Measurements from ENCODE around the gene PARD6A.
A peak's percentile ranks its signal among the peaks of the same experiment; 100 is the strongest.

The PARD6A gene

GRCh38 chr16:67666032-67666551, 5.3 kb downstream of the PARD6A start:
- no peak for DNase-seq (ENCODE audit: low read depth in 2 of 3, low spot score in 1 of 3)

- peak; percentile 56 to 73 (median 63) for DNase-seq (ENCODE audit: low read depth in 2 of 3, low spot score in 1 of 3)
Measured at GRCh38 chr16:67666559-67667452, 6.0 kb downstream of the PARD6A start, which contains the start of the genes C16orf86 and ENKD1. Gene C16orf86, plus strand, starts transcription at chr16:67666814. Its CDS starts 157 bp downstream, at chr16:67666971. Gene ENKD1, minus strand, starts transcription at chr16:67666750. Its CDS starts 308 bp downstream, at chr16:67666442.

GRCh38 chr16:67667453-67667816, 6.7 kb downstream of the PARD6A start:
- no peak for DNase-seq (ENCODE audit: low read depth in 2 of 3, low spot score in 1 of 3)

- DNase-seq (ENCODE audit: low read depth in 2 of 3, low spot score in 1 of 3) = peak; percentile 72 to 84 (median 73)
Measured at GRCh38 chr16:67667817-67668494, 7.2 kb downstream of the PARD6A start.

DNA sequence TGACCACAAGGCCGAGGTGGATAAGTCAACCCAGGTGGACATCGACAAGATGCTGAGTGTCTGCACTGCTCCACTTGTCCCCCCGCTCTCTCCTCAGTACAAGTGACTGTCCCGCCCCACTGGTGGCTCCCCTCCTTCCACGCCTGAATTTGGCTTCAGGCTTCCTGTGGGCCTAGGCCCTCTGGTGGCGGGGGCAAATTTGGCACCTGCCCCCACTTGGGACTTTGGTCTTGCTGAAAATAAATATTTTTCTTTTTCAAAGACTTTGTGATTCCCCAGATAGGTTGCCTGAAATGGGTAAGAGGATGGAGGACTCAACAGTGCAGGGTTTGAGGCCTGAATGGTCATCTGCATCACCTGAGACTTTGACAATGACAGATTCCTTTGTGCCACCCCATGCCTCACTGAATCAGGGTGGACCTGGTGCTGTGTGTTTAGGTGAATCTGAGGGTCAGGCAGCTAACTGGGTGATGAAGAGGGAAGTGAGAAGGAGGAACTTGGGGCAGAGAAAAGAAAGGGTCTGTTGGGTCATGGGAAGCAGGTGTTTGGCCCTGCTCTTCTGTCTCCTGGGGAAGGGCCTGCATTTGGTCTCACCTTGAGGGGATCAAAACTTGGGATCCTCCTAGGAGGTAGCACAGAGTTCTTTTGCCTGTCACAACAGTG, 7.9 kb downstream of the PARD6A start:
- DNase-seq (ENCODE audit: low read depth in 2 of 3, low spot score in 1 of 3) = no peak

- no peak for DNase-seq (ENCODE audit: low read depth in 2 of 3, low spot score in 1 of 3)
Measured at GRCh38 chr16:67669499-67670101, 8.8 kb downstream of the PARD6A start.

DNA sequence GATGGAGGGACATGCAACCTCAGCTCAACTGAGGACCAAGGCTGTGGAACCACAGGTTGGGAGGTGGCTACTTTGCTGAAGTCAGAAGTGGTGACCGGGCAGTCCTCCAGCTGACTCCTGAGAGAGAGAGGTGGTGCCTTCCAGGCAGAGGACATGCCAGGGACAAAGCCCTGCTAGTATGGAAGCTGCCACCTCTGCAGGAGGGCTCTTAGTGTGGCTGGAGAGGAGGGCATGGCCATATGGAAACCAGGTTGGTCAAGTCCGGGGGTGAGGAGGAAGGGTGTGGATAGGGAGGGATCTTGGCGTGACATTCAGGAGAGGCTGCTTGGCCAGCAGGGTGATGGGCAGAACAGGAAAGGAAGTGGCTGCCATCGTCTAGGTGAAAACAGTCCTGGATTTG, 11.5 kb downstream of the PARD6A start:
- DNase-seq (ENCODE audit: low read depth in 2 of 3, low spot score in 1 of 3) = no peak

DNA sequence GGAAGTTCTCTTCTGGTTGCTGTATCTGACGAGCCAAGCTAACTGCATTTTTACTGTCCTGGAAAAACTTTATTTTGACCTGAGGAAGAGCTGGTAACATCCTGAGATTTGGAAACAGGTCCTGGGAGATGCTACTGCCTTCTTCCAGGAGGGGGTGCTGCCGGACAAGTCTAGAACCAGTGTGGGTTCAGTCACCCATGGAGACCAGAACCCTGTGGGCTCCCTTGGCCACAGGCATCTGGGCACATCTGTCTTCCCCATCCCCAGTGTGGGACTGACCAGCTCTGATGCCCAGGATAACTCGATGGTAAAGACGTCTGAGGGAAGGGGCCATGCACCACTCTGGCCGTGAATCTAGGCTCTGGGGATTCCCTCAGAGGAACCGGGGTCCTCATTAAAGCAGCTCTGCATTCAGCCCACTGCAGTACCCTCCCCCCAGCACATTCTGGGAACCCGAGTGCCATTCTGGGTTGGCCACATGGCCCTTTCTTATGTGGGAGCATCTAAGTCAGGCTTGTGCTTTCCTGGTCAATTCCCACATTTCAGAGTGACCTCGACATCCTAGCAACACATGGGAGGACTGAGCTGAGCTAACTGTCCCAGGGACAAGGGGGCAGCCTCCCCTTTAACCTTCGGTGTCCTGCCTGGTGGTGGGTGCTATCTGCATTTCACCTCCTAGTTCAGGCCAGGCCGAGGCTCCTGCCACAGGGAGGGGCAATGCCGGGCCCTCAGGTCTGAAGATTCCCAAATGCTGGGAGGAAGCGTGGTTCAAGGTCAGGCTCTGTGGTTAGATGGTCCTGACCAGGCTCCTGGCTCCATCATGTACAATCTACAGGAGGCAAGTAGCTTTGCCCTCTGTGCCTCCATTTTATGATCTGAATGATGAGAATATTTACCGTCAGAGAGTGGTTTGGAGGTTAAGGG, 12.2 kb downstream of the PARD6A start:
- peak in 2 of 3 donors; percentile 19 to 32 for DNase-seq (ENCODE audit: low read depth in 2 of 3, low spot score in 1 of 3)

- no peak for DNase-seq (ENCODE audit: low read depth in 2 of 3, low spot score in 1 of 3)
Measured at GRCh38 chr16:67673712-67674580, 13.2 kb downstream of the PARD6A start.

GRCh38 chr16:67674851-67675578, 14.3 kb downstream of the PARD6A start:
- DNase-seq (ENCODE audit: low read depth in 2 of 3, low spot score in 1 of 3) = no peak

DNA sequence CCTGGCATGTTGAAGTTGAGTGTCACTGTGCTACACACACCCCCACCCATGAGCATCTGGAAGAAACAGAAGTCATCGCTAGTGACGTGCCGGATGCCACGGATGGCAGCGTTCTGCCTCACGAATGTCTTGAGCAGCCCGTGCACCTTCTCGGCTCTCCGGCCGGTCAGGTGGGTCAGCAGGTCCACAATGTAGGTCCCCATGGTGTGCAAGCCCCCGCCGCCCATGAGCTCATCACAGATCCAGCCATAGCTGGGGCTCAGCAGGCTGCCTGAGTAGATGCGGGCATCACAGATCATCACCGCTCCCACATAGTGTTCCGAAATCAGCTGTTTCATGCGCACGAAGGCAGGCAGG, 14.8 kb downstream of the PARD6A start:
- no peak for DNase-seq (ENCODE audit: low read depth in 2 of 3, low spot score in 1 of 3)

- DNase-seq (ENCODE audit: low read depth in 2 of 3, low spot score in 1 of 3) = no peak
Measured at GRCh38 chr16:67675999-67676398, 15.2 kb downstream of the PARD6A start.

- DNase-seq (ENCODE audit: low read depth in 2 of 3, low spot score in 1 of 3) = no peak
Measured at GRCh38 chr16:67676516-67676915, 15.8 kb downstream of the PARD6A start.

DNA sequence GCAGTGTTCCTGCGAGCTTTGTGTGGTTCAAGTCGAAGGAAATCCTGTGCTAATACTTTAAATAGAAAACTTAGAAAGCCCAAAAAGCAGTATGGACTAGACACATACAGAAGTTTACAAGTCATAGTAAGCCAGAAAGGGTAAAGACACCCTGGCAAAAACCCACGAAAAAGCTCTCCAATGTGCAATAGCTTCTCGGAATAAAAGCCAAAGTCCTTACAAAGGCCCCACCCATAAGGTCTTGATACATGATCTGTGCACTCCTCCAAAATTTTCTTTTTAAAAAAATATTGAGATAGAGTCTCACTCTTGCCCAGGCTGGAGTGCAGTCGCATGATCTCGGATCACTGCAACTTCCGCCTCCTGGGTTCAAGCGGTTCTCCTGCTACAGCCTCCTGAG, 16.2 kb downstream of the PARD6A start:
- DNase-seq (ENCODE audit: low read depth in 2 of 3, low spot score in 1 of 3) = no peak

- no peak for DNase-seq (ENCODE audit: low read depth in 2 of 3, low spot score in 1 of 3)
Measured at GRCh38 chr16:67677712-67678111, 17.0 kb downstream of the PARD6A start.

- no peak for DNase-seq (ENCODE audit: low read depth in 2 of 3, low spot score in 1 of 3)
Measured at GRCh38 chr16:67678354-67679023, 17.7 kb downstream of the PARD6A start.

- no peak for DNase-seq (ENCODE audit: low read depth in 2 of 3, low spot score in 1 of 3)
Measured at GRCh38 chr16:67679935-67680897, 19.5 kb downstream of the PARD6A start.

Data from stimulated activated CD4-positive, alpha-beta T cell treated with anti-CD3 and anti-CD28 coated beads, Interleukin-12 subunit alpha, Interleukin-12 subunit beta, amount 100 ng/mL, for 48 hours (primary cell).